DMS79 treated with DMSO at 0.1 percent for 48 hours (cell line): Measurements from ENCODE around the gene SLC30A1.
"Not testable (repeated sequence)": the region's sequence is repeated elsewhere in the genome, so short reads cannot be mapped to it uniquely, and the experiment has no call there.

Source experiments
- DNase-seq: peaks from one replicate; lab custom pipeline; 2025; lab: John Stamatoyannopoulos, UW

The SLC30A1 gene

DNA sequence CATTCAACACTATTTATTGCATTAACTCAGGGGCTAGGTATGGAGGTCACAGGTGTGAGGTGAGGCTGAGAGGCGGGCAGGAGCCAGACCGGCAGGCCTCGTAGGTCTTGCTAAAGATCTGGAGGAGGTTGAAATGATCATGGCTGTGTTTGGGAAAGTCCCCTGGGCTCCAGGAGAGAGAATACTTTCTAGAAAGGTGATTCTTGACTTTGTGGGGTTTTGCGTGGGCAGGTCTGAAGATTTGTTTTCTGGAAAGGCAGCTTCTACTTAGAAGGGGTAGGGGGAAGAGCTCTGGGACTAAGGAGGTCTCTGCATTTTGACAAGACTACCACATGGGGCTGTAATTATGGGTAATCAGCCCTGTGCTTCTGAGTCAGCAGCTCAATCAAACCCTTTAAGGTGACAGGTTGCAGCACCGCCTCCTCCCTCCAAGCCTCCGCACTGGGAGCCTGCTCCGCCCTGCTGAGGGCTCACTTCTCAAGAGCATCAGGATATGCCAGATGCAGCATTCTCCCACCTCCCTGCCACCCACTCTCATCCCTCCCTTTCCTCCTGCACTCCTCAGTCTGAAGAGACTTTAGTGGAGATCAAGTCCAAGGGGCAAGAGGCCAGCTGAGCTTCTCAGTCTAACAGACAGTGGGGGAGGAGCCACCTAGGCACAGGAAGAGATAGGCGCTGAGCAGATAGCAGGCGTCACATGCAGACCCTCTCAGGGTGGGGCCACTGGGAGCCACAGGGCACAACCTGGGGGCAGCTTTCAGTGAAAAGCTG, 30.5 kb downstream of the SLC30A1 start:
- DNase-seq: no peak

DNA sequence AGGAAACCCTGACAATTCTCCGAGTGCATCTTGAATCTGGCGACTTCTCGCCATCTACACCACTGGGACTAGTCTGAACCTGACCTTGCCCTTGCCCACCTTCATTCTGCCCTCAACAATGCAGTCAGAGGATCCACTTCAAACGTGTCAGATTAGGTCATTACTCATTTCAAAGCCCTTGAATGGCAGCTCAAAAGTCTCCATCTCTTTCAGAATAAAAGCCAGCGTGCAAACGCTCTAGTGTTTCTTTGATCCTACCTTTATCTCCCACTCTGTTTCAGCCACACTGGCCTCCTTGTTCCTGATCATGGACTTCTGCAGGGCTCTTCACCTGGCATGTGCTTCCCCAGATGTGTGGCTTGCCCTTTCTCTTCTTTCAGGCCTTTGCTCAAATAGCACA, 31.3 kb downstream of the SLC30A1 start:
- no peak for DNase-seq

- no peak for DNase-seq
These were observed 32.4 kb downstream of the SLC30A1 start for GRCh38 chr1:211546543-211546942.

DNA sequence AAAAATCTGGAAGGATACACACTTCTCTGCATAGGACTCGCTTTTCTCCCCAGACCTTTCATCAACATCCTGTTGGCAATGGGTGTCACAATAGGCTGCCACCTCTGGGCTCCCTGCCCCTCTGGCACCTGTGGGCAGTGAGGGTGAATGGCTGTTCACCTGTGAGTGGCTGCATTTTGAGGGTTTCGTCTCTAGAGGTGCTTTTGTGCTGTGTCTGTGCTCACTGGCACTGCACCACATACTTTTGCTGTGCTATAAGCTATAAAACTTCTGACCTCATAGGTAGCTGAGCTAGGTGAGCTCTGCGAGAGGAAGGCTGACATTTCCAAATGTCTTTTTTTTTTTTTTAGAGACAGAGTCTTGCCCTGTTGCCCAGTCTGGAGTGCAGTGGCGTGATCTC, 35.9 kb downstream of the SLC30A1 start:
- no peak for DNase-seq

GRCh38 chr1:211541720-211542477, 37.1 kb downstream of the SLC30A1 start:
- no peak for DNase-seq

DNA sequence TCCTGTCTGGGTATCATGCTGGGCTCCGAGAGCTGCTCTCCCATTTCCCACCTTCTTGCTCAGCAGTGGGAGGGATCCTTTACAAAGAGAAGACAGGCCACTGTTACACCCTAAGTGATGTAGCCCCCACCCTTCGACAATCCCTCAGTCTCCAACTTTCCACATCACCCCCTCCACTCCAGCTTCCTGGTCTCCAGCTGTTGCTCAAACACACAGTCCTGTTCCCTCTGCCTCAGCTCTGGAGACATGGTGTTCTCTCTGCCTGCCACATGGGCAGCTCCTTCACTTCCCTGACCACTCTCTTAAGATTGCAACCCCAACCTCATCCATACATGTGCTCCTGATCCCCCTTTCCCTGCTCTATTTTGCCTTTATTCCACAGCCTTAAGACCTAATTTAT, 37.7 kb downstream of the SLC30A1 start:
- no peak for DNase-seq

DNA sequence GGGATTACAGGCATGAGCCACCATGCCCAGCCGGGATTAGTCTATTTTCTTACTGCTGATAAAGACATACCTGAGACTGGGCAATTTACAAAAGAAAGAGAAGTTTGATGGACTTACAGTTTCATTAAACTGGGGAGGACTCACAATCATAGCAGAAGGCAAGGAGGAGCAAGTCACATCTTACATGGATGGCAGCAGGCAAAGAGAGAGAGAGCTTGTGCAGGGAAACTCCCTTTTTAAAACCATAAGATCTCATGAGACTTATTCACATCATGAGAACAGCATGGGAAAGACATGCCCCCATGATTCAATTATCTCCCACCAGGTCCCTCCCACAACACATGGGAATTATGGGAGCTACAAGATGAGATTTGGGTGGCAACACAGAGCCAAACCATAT, 38.1 kb downstream of the SLC30A1 start:
- DNase-seq: not testable (repeated sequence)

DNA sequence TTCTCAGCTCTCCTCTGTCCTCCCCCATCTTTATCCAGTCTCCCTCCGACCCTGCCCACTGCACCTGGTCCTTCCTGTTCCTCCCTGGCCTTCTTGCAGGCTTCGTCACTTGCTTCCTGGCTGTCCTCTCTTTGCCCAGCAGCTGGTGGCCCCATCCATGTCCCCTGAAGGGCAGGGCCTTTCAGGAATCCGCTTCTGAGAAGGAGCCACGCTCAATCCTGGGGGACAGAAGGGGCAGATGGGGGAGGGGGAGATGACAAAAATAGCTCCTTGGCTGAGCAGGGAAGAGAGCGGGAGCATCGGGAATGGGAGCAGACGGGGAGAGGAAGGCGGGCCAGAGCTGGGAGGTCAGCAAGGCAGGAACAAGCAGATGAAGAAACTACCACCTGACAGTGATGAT, 40.7 kb downstream of the SLC30A1 start:
- no peak for DNase-seq

- DNase-seq: no peak
These were observed 41.7 kb downstream of the SLC30A1 start for GRCh38 chr1:211537253-211537652.

- no peak for DNase-seq
These were observed 42.4 kb downstream of the SLC30A1 start for GRCh38 chr1:211536606-211537005.

- no peak for DNase-seq
These were observed 43.6 kb downstream of the SLC30A1 start for GRCh38 chr1:211535346-211535745.

DNA sequence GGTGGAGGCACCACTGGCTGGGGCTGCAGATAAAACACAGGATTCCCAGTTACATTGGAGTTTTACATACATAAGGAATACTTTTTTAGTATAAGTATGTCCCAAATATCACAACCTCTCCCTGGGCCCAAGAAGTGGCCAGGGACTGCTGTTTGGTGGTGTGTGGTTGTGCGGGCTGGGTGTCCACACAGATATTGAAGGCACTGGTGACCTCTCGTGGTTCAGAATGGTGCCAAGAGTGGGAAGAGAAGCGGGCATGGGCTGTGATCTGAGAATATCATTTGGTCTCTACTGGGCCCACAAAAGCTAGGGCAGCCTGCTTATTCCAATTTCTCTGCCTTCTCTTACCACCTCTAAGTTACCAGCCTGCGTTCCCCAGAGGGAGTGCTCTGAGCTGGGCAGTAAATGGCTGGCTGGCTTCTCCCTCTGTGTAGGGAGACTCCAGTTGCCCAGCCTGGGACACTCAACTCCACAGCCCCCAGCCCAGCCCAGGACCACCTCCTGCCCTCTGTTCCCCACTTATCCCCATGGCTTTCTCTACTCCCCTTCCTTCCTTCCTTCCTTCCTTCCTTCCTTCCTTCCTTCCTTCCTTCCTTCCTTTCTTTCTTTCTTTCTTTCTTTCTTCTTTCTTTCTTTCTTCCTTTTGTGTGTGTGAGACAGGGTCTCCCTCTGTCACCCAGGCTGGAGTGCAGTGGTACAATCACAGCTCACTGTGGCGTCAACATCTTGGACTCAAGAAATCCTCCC, 44.2 kb downstream of the SLC30A1 start:
- DNase-seq: no peak

- DNase-seq: no peak
These were observed 46.9 kb downstream of the SLC30A1 start for GRCh38 chr1:211532088-211532444.

GRCh38 chr1:211531194-211532087, 47.5 kb downstream of the SLC30A1 start:
- no peak for DNase-seq

GRCh38 chr1:211530102-211530501, 48.9 kb downstream of the SLC30A1 start:
- DNase-seq: no peak

- DNase-seq: no peak
These were observed 49.5 kb downstream of the SLC30A1 start for GRCh38 chr1:211529453-211529852.

DNA sequence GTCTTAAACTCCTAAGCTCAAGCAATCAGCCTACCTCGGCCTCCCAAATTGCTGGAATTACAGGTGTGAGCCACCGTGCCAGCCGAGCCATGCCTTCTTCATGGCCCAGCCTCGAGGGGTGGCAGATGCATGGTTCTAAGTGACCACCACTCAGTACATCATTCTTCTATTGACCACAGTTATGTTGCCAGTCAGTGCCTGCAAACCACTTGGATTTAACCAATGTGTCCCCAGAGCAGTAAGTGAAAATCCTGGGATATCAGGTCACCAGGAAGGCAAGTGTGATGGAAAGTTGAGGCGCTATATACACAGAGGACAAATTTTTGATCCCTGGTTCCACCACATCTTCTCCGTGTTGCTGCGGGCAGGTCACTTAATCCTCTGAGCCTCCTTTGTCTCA, 50.0 kb downstream of the SLC30A1 start:
- DNase-seq: no peak

- no peak for DNase-seq
These were observed 51.1 kb downstream of the SLC30A1 start for GRCh38 chr1:211527888-211528287.

DNA sequence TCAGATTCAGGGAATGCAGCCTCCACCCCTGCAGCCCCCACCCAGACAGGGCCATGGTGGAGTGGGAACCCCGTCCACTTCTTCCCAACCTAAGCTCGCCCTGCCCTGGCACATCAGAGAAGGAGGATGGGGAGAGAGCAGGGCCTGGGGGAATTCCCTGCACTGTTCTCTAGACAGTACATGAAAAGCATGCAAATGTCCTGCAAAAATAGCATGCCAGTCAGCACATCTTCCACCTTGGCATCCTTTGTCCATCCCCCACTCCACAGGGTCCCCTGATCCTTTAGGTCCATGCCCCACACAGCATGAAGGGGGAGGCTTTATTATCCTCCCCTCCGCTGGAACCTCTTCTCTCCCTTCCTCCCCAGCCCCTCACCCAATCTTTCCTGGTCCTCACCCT, 52.0 kb downstream of the SLC30A1 start:
- DNase-seq: no peak

GRCh38 chr1:211526101-211526500, 52.9 kb downstream of the SLC30A1 start:
- DNase-seq: no peak

GRCh38 chr1:211525101-211525676, 53.8 kb downstream of the SLC30A1 start:
- no peak for DNase-seq

DNA sequence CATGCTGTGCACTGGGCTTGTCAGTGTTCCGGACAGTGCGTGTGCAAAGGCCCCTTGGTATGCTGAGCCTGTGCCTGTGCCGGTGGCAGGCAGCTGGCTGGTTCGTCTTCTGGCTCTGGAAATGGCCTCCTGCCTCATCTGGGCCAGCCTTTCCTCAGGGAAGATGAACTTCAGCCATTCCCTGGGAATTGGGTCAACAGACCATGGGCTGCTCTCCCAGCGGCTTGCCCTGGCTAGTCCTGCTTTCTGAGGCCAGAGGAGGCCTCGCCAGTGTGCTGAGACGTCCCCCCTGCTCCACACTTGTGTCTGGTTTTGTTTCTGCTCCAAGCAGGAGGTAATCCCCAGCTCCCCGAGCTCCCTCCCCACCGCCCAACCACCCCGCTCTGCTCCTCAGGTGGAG, 54.4 kb downstream of the SLC30A1 start:
- no peak for DNase-seq
